ENCODE results near the gene CARNS1.

CARNS1 gene

GRCh38 chr11:67387518-67387917 lies 28.0 kb upstream of the CARNS1 start (continued):
- TF ChIP-seq POU6F1 (CRISPR knock-in tag; IDR thresholded peaks at IDR 0.05; ENCODE audit: borderline replicate concordance, low read depth) (no peak), ISL1 (CRISPR knock-in tag; IDR thresholded peaks at IDR 0.05) (no peak), PPARA (CRISPR knock-in tag; IDR thresholded peaks at IDR 0.05; ENCODE audit: borderline replicate concordance) (no peak)

GRCh38 chr11:67389477-67389876 lies 26.0 kb upstream of the CARNS1 start:
- 0 out of 3 replicates have a peak, but pooled peaks have one; percentile 15 for ATAC-seq

GRCh38 chr11:67390947-67391303 lies 24.6 kb upstream of the CARNS1 start:
- TF ChIP-seq CSRNP3 (CRISPR knock-in tag; IDR thresholded peaks at IDR 0.05): no peak
- no peak for ATAC-seq

More at GRCh38 chr11:67389477-67389876, 26.0 kb upstream of the CARNS1 start:
- no peak for TF ChIP-seq ISL1 (CRISPR knock-in tag; IDR thresholded peaks at IDR 0.05)
- no peak for TF ChIP-seq ARNTL (CRISPR knock-in tag; IDR thresholded peaks at IDR 0.05; ENCODE audit: borderline replicate concordance, low read depth)
- no peak for TF ChIP-seq GLIS3 (CRISPR knock-in tag; IDR thresholded peaks at IDR 0.05)
- no peak for TF ChIP-seq CSDC2 (CRISPR knock-in tag; IDR thresholded peaks at IDR 0.05)
- no peak for TF ChIP-seq BACH2 (CRISPR knock-in tag; IDR thresholded peaks at IDR 0.05; ENCODE audit: borderline replicate concordance)
- TF ChIP-seq ZFP30 (CRISPR knock-in tag; IDR thresholded peaks at IDR 0.05): no peak
- TF ChIP-seq CSRNP3 (CRISPR knock-in tag; IDR thresholded peaks at IDR 0.05): no peak
- no peak for TF ChIP-seq ESRRG (CRISPR knock-in tag; IDR thresholded peaks at IDR 0.05)

- ATAC-seq: peak; percentile 77
- no peak for TF ChIP-seq ESRRG (CRISPR knock-in tag; IDR thresholded peaks at IDR 0.05)
- no peak; the same call in 1 of the 2 replicates for TF ChIP-seq CSDC2 (CRISPR knock-in tag; IDR thresholded peaks at IDR 0.05)
- 0 out of 2 replicates have a peak, but pooled peaks have one; percentile 17 for TF ChIP-seq TSHZ2 (CRISPR knock-in tag; IDR thresholded peaks at IDR 0.05)
- TF ChIP-seq ARNTL (CRISPR knock-in tag; IDR thresholded peaks at IDR 0.05; ENCODE audit: borderline replicate concordance, low read depth): peak; percentile 97
- no peak for TF ChIP-seq ZNF565 (CRISPR knock-in tag; conservative IDR thresholded peaks at IDR 0.05; ENCODE audit: low read depth)
- 0 out of 2 replicates have a peak, but pooled peaks have one; percentile 60 for TF ChIP-seq ZFP3 (CRISPR knock-in tag; IDR thresholded peaks at IDR 0.05)
Observed at GRCh38 chr11:67391304-67392182, 23.9 kb upstream of the CARNS1 start, which contains the start of gene RAD9A. RAD9A (plus strand) TSS chr11:67391986; CDS start chr11:67392045, 59 bp downstream.

- peak; percentile 16 for ATAC-seq
- TF ChIP-seq TOX (CRISPR knock-in tag; IDR thresholded peaks at IDR 0.05; ENCODE audit: borderline replicate concordance): no peak
- TF ChIP-seq CSRNP3 (CRISPR knock-in tag; IDR thresholded peaks at IDR 0.05): no peak
- TF ChIP-seq CSDC2 (CRISPR knock-in tag; IDR thresholded peaks at IDR 0.05): no peak
- TF ChIP-seq ZC3H10 (CRISPR knock-in tag; IDR thresholded peaks at IDR 0.05): no peak
- no peak for TF ChIP-seq ISL1 (CRISPR knock-in tag; IDR thresholded peaks at IDR 0.05)
- no peak for TF ChIP-seq BACH2 (CRISPR knock-in tag; IDR thresholded peaks at IDR 0.05; ENCODE audit: borderline replicate concordance)
- TF ChIP-seq TSHZ2 (CRISPR knock-in tag; IDR thresholded peaks at IDR 0.05): no peak
- no peak for TF ChIP-seq OSR1 (CRISPR knock-in tag; IDR thresholded peaks at IDR 0.05)
- TF ChIP-seq RARB (CRISPR knock-in tag; IDR thresholded peaks at IDR 0.05): no peak
- no peak for TF ChIP-seq CREB5 (CRISPR knock-in tag; IDR thresholded peaks at IDR 0.05; ENCODE audit: low read depth)
- TF ChIP-seq ESRRG (CRISPR knock-in tag; IDR thresholded peaks at IDR 0.05): no peak
Observed at GRCh38 chr11:67392183-67392715, 23.2 kb upstream of the CARNS1 start.

Data from SK-N-SH treated with all-trans-retinoic acid at 6 μM for 48 hours (cell line).